SU-DHL-6 (cell line): ENCODE data around the gene HNRNPL.
"Not testable (repeated sequence)": the region's sequence is repeated elsewhere in the genome, so short reads cannot be mapped to it uniquely, and the experiment has no call there.

ENCODE experiments used
- EZH2phosphoT487 ChIP-seq: fragments of 200-600 bp; sonication (generic), shearing (Covaris generic); conservative IDR thresholded peaks from 2 replicates; pipeline ENCODE4 v1.6.1; 2018; ENCODE audit warnings: mild to moderate bottlenecking, antibody characterized with exemption, low read length, moderate library complexity, mixed read lengths
- TF ChIP-seq, protein P1 (sequence below): fragments of 200-600 bp; sonication (generic); IDR thresholded peaks from one replicate; pipeline ENCODE4 v1.5.1; 2017; ENCODE audit warnings: antibody characterized with exemption, mild to moderate bottlenecking, low read length, moderate library complexity; ENCODE audit not compliant: insufficient read depth, poor library complexity, severe bottlenecking

- TF ChIP-seq, protein P1, sequence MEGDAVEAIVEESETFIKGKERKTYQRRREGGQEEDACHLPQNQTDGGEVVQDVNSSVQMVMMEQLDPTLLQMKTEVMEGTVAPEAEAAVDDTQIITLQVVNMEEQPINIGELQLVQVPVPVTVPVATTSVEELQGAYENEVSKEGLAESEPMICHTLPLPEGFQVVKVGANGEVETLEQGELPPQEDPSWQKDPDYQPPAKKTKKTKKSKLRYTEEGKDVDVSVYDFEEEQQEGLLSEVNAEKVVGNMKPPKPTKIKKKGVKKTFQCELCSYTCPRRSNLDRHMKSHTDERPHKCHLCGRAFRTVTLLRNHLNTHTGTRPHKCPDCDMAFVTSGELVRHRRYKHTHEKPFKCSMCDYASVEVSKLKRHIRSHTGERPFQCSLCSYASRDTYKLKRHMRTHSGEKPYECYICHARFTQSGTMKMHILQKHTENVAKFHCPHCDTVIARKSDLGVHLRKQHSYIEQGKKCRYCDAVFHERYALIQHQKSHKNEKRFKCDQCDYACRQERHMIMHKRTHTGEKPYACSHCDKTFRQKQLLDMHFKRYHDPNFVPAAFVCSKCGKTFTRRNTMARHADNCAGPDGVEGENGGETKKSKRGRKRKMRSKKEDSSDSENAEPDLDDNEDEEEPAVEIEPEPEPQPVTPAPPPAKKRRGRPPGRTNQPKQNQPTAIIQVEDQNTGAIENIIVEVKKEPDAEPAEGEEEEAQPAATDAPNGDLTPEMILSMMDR, result not testable (repeated sequence)
- not testable (repeated sequence) for TF ChIP-seq EZH2phosphoT487
Measured at GRCh38 chr19:38829203-38829602, 20.6 kb downstream of the HNRNPL start.
